SK-N-SH (cell line): Measurements from ENCODE around the gene ECPAS. TPM values are rescaled to one million over a fixed set of nuclear protein-coding genes. Genes with fewer than 3 reads are reported as not detected.

Source experiments
- CTCF ChIA-PET: fragments of 300-600, 350-600 bp; formaldehyde crosslinking; extraction: SDS; loops from one replicate; lab custom pipeline; 2021; lab: Yijun Ruan, JAX
- POLR2A ChIA-PET: fragments of 350-600 bp; sonication (Branson Sonifier 250); formaldehyde crosslinking; extraction: SDS; loops from one replicate; lab custom pipeline; 2020; ENCODE audit warnings: antibody characterized with exemption, inconsistent platforms; lab: Yijun Ruan, JAX
- DNase-seq: peaks from one replicate; pipeline ENCODE4 v3.0.0; 2012
- H2AFZ ChIP-seq: fragments of 200-600 bp; sonication (generic); 2 replicates; pipeline ENCODE4 v1.8.1; 2016; ENCODE audit warnings: antibody characterized with exemption, mild to moderate bottlenecking, low read depth
- H3F3A ChIP-seq: fragments of 200-600 bp; sonication (generic); replicated peaks from 2 replicates; pipeline ENCODE3; 2016; ENCODE audit warnings: antibody characterized with exemption, mild to moderate bottlenecking; ENCODE audit not compliant: insufficient read depth
- H3K27ac ChIP-seq, 2 experiments: fragments of 200-500 bp in 1 of 2; fragments of 200-600 bp in 1 of 2; sonication (Bioruptor generic) in 1 of 2; sonication (generic), shearing (Covaris generic) in 1 of 2; 2 replicates each; pipeline versions ENCODE4 v1.5.1 to v1.6.1; 2014 to 2016; ENCODE audit warnings: low read depth in 2 of 2, inconsistent platforms in 1 of 2, low read length in 1 of 2, mild to moderate bottlenecking in 1 of 2, mixed read lengths in 1 of 2
- H3K27me3 ChIP-seq: fragments of 200-600 bp; sonication (generic), shearing (Covaris generic); 2 replicates; pipeline ENCODE4 v1.6.1; 2016; ENCODE audit warnings: mixed run types; ENCODE audit not compliant: insufficient read depth
- H3K36me3 ChIP-seq, 2 experiments: fragments of 200-500 bp in 1 of 2; fragments of 200-600 bp in 1 of 2; sonication (Bioruptor generic) in 1 of 2; sonication (generic) in 1 of 2; replicated peaks in 1 of 2; 2 replicates each; pipeline versions ENCODE3 to v1.5.1; 2014 to 2016; ENCODE audit warnings: low read length in 1 of 2, mild to moderate bottlenecking in 1 of 2; ENCODE audit not compliant: insufficient read depth in 2 of 2, control insufficient read depth in 1 of 2
- H3K4me1 ChIP-seq, 2 experiments: fragments of 200-500 bp in 1 of 2; fragments of 200-600 bp in 1 of 2; sonication (Bioruptor generic) in 1 of 2; sonication (generic), shearing (Covaris generic) in 1 of 2; 2 replicates each; pipeline versions ENCODE4 v1.5.1 to v1.6.1; 2014 to 2016; ENCODE audit warnings: low read depth in 1 of 2, low read length in 1 of 2, mixed run types in 1 of 2; ENCODE audit not compliant: insufficient read depth in 2 of 2, control insufficient read depth in 1 of 2
- H3K4me2 ChIP-seq: fragments of 200-600 bp; sonication (generic), shearing (Covaris generic); 2 replicates; pipeline ENCODE4 v1.6.1; 2017; ENCODE audit warnings: mixed run types
- H3K4me3 ChIP-seq, 2 experiments: fragments of 200-500 bp in 1 of 2; fragments of 200-600 bp in 1 of 2; sonication (Bioruptor generic) in 1 of 2; sonication (generic), shearing (Covaris generic) in 1 of 2; 2 replicates each; pipeline versions ENCODE4 v1.5.1 to v1.8.1; 2014 to 2016; ENCODE audit warnings: low read depth in 2 of 2, inconsistent platforms in 1 of 2, low read length in 1 of 2, mild to moderate bottlenecking in 1 of 2, mixed read lengths in 1 of 2, moderate library complexity in 1 of 2
- H3K79me2 ChIP-seq: fragments of 200-600 bp; sonication (generic); 2 replicates; pipeline ENCODE4 v1.8.1; 2017; ENCODE audit warnings: mild to moderate bottlenecking; ENCODE audit not compliant: insufficient read depth
- H3K9ac ChIP-seq: fragments of 200-600 bp; sonication (generic); 2 replicates; pipeline ENCODE4 v1.6.1; 2017; ENCODE audit warnings: mixed run types
- H3K9me2 ChIP-seq: fragments of 200-600 bp; sonication (generic); 2 replicates; pipeline ENCODE4 v1.6.1; 2017; ENCODE audit warnings: mixed run types
- H3K9me3 ChIP-seq: fragments of 200-600 bp; sonication (generic); 2 replicates; pipeline ENCODE4 v1.6.1; 2017; ENCODE audit warnings: mixed run types, mild to moderate bottlenecking, moderate library complexity
- H4K20me1 ChIP-seq: fragments of 200-600 bp; sonication (generic); 2 replicates; pipeline ENCODE4 v1.6.1; 2017; ENCODE audit warnings: mild to moderate bottlenecking, mixed run types; ENCODE audit not compliant: insufficient read depth
- CHD2 ChIP-seq: fragments of 150-350 bp; IDR thresholded peaks from 2 replicates; pipeline ENCODE4 v1.6.1; 2018; ENCODE audit warnings: low read length; ENCODE audit not compliant: partially characterized antibody
- CTCF ChIP-seq: fragments of 200-600 bp; sonication (generic); IDR thresholded peaks from 2 replicates; pipeline ENCODE4 v1.6.1; 2017; ENCODE audit warnings: antibody characterized with exemption, mild to moderate bottlenecking, moderate library complexity
- EZH2phosphoT487 ChIP-seq: fragments of 200-600 bp; sonication (generic); IDR thresholded peaks from 2 replicates; pipeline ENCODE4 v1.6.1; 2017; ENCODE audit warnings: low read depth, mixed run types, mild to moderate bottlenecking, antibody characterized with exemption, moderate library complexity, borderline replicate concordance
- FOXJ3 ChIP-seq: sonication (generic); formaldehyde crosslinking; IDR thresholded peaks from 2 replicates; pipeline ENCODE4 v1.5.1; 2020; ENCODE audit warnings: mild to moderate bottlenecking, missing genetic modification reagents
- FOXM1 ChIP-seq: IDR thresholded peaks from 2 replicates; pipeline ENCODE4 v1.4.0; 2012; ENCODE audit warnings: low read depth, mild to moderate bottlenecking
- IRF3 ChIP-seq: fragments of 150-350 bp; IDR thresholded peaks from 2 replicates; pipeline ENCODE4 v1.6.1; 2016; ENCODE audit warnings: mild to moderate bottlenecking, low read depth, low read length
- JUND ChIP-seq: IDR thresholded peaks from 2 replicates; pipeline ENCODE4 v1.4.0; 2012
- MAX ChIP-seq: IDR thresholded peaks from 2 replicates; pipeline ENCODE4 v1.4.0; 2012; ENCODE audit warnings: low read depth
- MEF2A ChIP-seq: IDR thresholded peaks from 2 replicates; pipeline ENCODE4 v1.4.0; 2012; ENCODE audit warnings: low read depth, borderline replicate concordance
- MXI1 ChIP-seq: IDR thresholded peaks from 2 replicates; pipeline ENCODE4 v1.6.1; 2012; ENCODE audit warnings: mild to moderate bottlenecking, low read depth, low read length, improper control_type of control experiment
- NRF1 ChIP-seq: IDR thresholded peaks from 2 replicates; pipeline ENCODE4 v1.6.1; 2012; ENCODE audit warnings: low read depth, mild to moderate bottlenecking, low read length
- POLR2AphosphoS5 ChIP-seq: IDR thresholded peaks from 2 replicates; pipeline ENCODE4 v1.6.1; 2012; ENCODE audit warnings: low read depth, low read length
- RCOR1 ChIP-seq: fragments of 150-350 bp; IDR thresholded peaks from 2 replicates; pipeline ENCODE4 v1.6.1; 2017; ENCODE audit warnings: antibody characterized with exemption, low read length
- REST ChIP-seq: IDR thresholded peaks from 2 replicates; pipeline ENCODE4 v1.6.1; 2012; ENCODE audit warnings: mild to moderate bottlenecking, low read depth, low read length, moderate library complexity
- TAF1 ChIP-seq: IDR thresholded peaks from 2 replicates; pipeline ENCODE4 v1.6.1; 2012; ENCODE audit warnings: low read depth, mild to moderate bottlenecking, low read length, moderate library complexity, borderline replicate concordance
- TEAD4 ChIP-seq: IDR thresholded peaks from 2 replicates; pipeline ENCODE4 v1.4.0; 2012; ENCODE audit warnings: mild to moderate bottlenecking, borderline replicate concordance; ENCODE audit not compliant: insufficient read depth
- USF1 ChIP-seq: IDR thresholded peaks from 2 replicates; pipeline ENCODE4 v1.4.0; 2012; ENCODE audit warnings: low read depth, borderline replicate concordance
- USF2 ChIP-seq: fragments of 150-350 bp; IDR thresholded peaks from 2 replicates; pipeline ENCODE4 v1.6.1; 2017; ENCODE audit warnings: antibody characterized with exemption, low read length, low read depth, borderline replicate concordance
- WGBS: methylation state at CpG from one replicate; pipeline ENCODE4 v1.1.6; 2017; ENCODE audit warnings: low lambda C conversion rate; 5-methylcytosine and 5-hydroxymethylcytosine counted together
- polyA plus RNA-seq, 3 experiments: library from polyadenylated mRNA; depleted of rRNA; stranded (reverse); fragments of >200 nt; gene quantifications; 2 replicates each; pipeline ENCODE4 v1.2.3, GENCODE V29; 2012

ECPAS gene
- polyA plus RNA-seq, 1 of the 3 experiments (the other 2 are of a cell fraction): 17.9 TPM

- H3K27me3 ChIP-seq: no peaks in the 10 kb centered on the region
- H3K9ac ChIP-seq: no peak overlapping the region
- no peak overlapping the region for H3K27ac ChIP-seq
- no peak overlapping the region for H3K4me3 ChIP-seq
- TF ChIP-seq POLR2AphosphoS5 (no peak), TEAD4 (no peak), TAF1 (no peak), CHD2 (no peak), MAX (no peak), EZH2phosphoT487 (no peak), CTCF (no peak), REST (no peak), RCOR1 (no peak), FOXM1 (no peak), NRF1 (no peak), FOXJ3 (CRISPR knock-in tag) (no peak), IRF3 (no peak), USF1 (no peak), USF2 (no peak), MEF2A (no peak), MXI1 (no peak), JUND (no peak)
- H3K79me2 ChIP-seq: no peaks in the 10 kb centered on the region
- no peaks in the 10 kb centered on the region for H3F3A ChIP-seq
- no peaks in the 10 kb centered on the region for H3K9me2 ChIP-seq
- ChIA-PET CTCF (interaction anchor here (1.0 to 1.1 kb wide), 2 partner anchors 9 to 17 kb away, joined by 4 read pairs; no protein-coding TSS in a partner anchor), POLR2A (no interaction called here)
- H3K4me2 ChIP-seq: no peak overlapping the region
- WGBS: 96% methylated on average over 3 of the region's 3 CpGs
- H4K20me1 ChIP-seq: no peaks in the 10 kb centered on the region
- no peak for DNase-seq
- H3K36me3 ChIP-seq: peaks cover 53 to 78% of the 10 kb centered on the region in 2 experiments
- no peaks in the 10 kb centered on the region for H3K9me3 ChIP-seq
- no peaks in the 10 kb centered on the region for H3K4me1 ChIP-seq
- no peak overlapping the region for H2AFZ ChIP-seq
Observed at GRCh38 chr9:111375817-111376564, 108.2 kb downstream of the ECPAS start.
